A549 (cell line): ENCODE data around the gene BTG4. TPM values are rescaled to one million over a fixed set of nuclear protein-coding genes. Genes with fewer than 3 reads are reported as not detected.

Source experiments
- ATAC-seq, 2 experiments: fragments of 200-7000 bp in 1 of 2; fragments of >200 bp in 1 of 2; cut with Nextera tagmentation in 1 of 2; cut with Tn5 transposase in 1 of 2; 3 replicates each; pipeline versions ENCODE4 v1.8.0 to v1.9.1; 2018 to 2020; ENCODE audit warnings: mild to moderate bottlenecking in 1 of 2, moderate library complexity in 1 of 2
- CTCF ChIA-PET: fragments of 300-600 bp; sonication (Branson Sonifier 250); formaldehyde crosslinking; extraction: SDS; loops from one replicate; lab custom pipeline; 2021; ENCODE audit warnings: antibody characterized with exemption, inconsistent platforms; lab: Yijun Ruan, JAX
- POLR2A ChIA-PET: fragments of 350-600 bp; formaldehyde crosslinking; extraction: SDS; loops from one replicate; lab custom pipeline; 2021; ENCODE audit warnings: antibody characterized with exemption, inconsistent platforms; lab: Yijun Ruan, JAX
- DNase-seq, 2 experiments: peaks; one replicate each; pipeline versions ENCODE4 v3.0.0 to v3.0.0-alpha.2; 2011 to 2016; ENCODE audit warnings: low read depth in 1 of 2, low spot score in 1 of 2
- FAIRE-seq: peaks from 2 replicates; lab custom pipeline; 2011; peaks lifted over from hg19 to GRCh38; lab: Jason Lieb, UNC
- H3K27ac ChIP-seq, 2 experiments: fragments of >200 bp; sonication (Bioruptor Twin); formaldehyde crosslinking; 3 replicates each; pipeline ENCODE4 v1.5.1; 2016 to 2017
- H3K4me1 ChIP-seq: fragments of >200 bp; sonication (Bioruptor Twin); formaldehyde crosslinking; 3 replicates; pipeline ENCODE4 v1.6.1; 2016
- H3K4me2 ChIP-seq: fragments of >200 bp; sonication (Bioruptor Twin); formaldehyde crosslinking; 3 replicates; pipeline ENCODE4 v1.6.1; 2016
- H3K4me3 ChIP-seq: fragments of >200 bp; sonication (Bioruptor Twin); formaldehyde crosslinking; 3 replicates; pipeline ENCODE4 v1.5.1; 2016
- H3K9me3 ChIP-seq: fragments of >200 bp; sonication (Bioruptor Twin); formaldehyde crosslinking; 3 replicates; pipeline ENCODE4 v1.6.1; 2016
- BCL3 ChIP-seq: fragments of >200 bp; sonication (Bioruptor Twin); formaldehyde crosslinking; IDR thresholded peaks from 3 replicates; pipeline ENCODE4 v1.6.1; 2016
- CBX2 ChIP-seq: fragments of 200-600 bp; sonication (generic); IDR thresholded peaks from 2 replicates; pipeline ENCODE4 v1.6.1; 2016; ENCODE audit warnings: low read depth, mild to moderate bottlenecking, borderline replicate concordance
- CBX8 ChIP-seq: fragments of 200-600 bp; sonication (generic); IDR thresholded peaks from 2 replicates; pipeline ENCODE4 v1.6.1; 2016
- CTCF ChIP-seq: fragments of >200 bp; sonication (Bioruptor Twin); formaldehyde crosslinking; IDR thresholded peaks from 3 replicates; pipeline ENCODE4 v1.5.1; 2016
- FOSB ChIP-seq: fragments of 250-450 bp; sonication (Bioruptor Pico); IDR thresholded peaks from 2 replicates; pipeline ENCODE4 v1.5.0; 2020; ENCODE audit warnings: mild to moderate bottlenecking, moderate library complexity
- FOXS1 ChIP-seq: fragments of 250-450 bp; sonication (Bioruptor Pico); IDR thresholded peaks from 2 replicates; pipeline ENCODE4 v1.5.0; 2020; ENCODE audit warnings: mild to moderate bottlenecking, moderate library complexity
- HEYL ChIP-seq: fragments of 250-450 bp; sonication (Bioruptor Pico); IDR thresholded peaks from 2 replicates; pipeline ENCODE4 v1.8.0; 2021; ENCODE audit warnings: mild to moderate bottlenecking, moderate library complexity
- HOXA7 ChIP-seq: fragments of 250-450 bp; sonication (Bioruptor Pico); IDR thresholded peaks from 2 replicates; pipeline ENCODE4 v1.5.0; 2020; ENCODE audit warnings: mild to moderate bottlenecking, moderate library complexity
- HOXB13 ChIP-seq: fragments of 250-450 bp; sonication (Bioruptor Pico); IDR thresholded peaks from 2 replicates; pipeline ENCODE4 v1.5.0; 2020; ENCODE audit warnings: low read depth, mild to moderate bottlenecking, moderate library complexity
- HOXB5 ChIP-seq: fragments of 250-450 bp; sonication (Bioruptor Pico); IDR thresholded peaks from 2 replicates; pipeline ENCODE4 v1.5.0; 2020; ENCODE audit warnings: mild to moderate bottlenecking, moderate library complexity
- JUNB ChIP-seq: fragments of >200 bp; sonication (Bioruptor Twin); formaldehyde crosslinking; IDR thresholded peaks from 2 replicates; pipeline ENCODE4 v1.6.1; 2016
- KDM1A ChIP-seq: fragments of 200-600 bp; sonication (generic); IDR thresholded peaks from 2 replicates; pipeline ENCODE4 v1.6.1; 2016; ENCODE audit warnings: low read depth, mild to moderate bottlenecking
- KDM5A ChIP-seq: fragments of 200-600 bp; sonication (generic); IDR thresholded peaks from 2 replicates; pipeline ENCODE4 v1.6.1; 2016; ENCODE audit warnings: antibody characterized with exemption, mild to moderate bottlenecking
- MAFK ChIP-seq: fragments of 450-650 bp; IDR thresholded peaks from 2 replicates; pipeline ENCODE4 v1.6.1; 2014; ENCODE audit not compliant: partially characterized antibody
- NFE2L2 ChIP-seq: fragments of 150-350 bp; conservative IDR thresholded peaks from 2 replicates; pipeline ENCODE4 v1.6.1; 2014; ENCODE audit warnings: low read length
- NPAS2 ChIP-seq: fragments of 250-450 bp; sonication (Bioruptor Pico); IDR thresholded peaks from 2 replicates; pipeline ENCODE4 v1.8.0; 2022; ENCODE audit warnings: mild to moderate bottlenecking, moderate library complexity, borderline replicate concordance
- NR3C1 ChIP-seq: fragments of >200 bp; sonication (Bioruptor Twin); formaldehyde crosslinking; IDR thresholded peaks from 3 replicates; pipeline ENCODE4 v1.6.1; 2017
- REST ChIP-seq: fragments of 200-600 bp; sonication (generic); IDR thresholded peaks from 2 replicates; pipeline ENCODE4 v1.6.1; 2016; ENCODE audit warnings: antibody characterized with exemption, mild to moderate bottlenecking, moderate library complexity
- RNF2 ChIP-seq: fragments of 200-600 bp; sonication (generic); IDR thresholded peaks from 2 replicates; pipeline ENCODE4 v1.6.1; 2016; ENCODE audit warnings: low read depth, mild to moderate bottlenecking, antibody characterized with exemption, moderate library complexity, borderline replicate concordance
- SREBF2 ChIP-seq: fragments of 450-650 bp; IDR thresholded peaks from 2 replicates; pipeline ENCODE4 v1.6.1; 2014; ENCODE audit warnings: mild to moderate bottlenecking, moderate library complexity
- TP53 ChIP-seq: fragments of 250-450 bp; sonication (Bioruptor Pico); IDR thresholded peaks from 2 replicates; pipeline ENCODE4 v1.5.0; 2021; ENCODE audit warnings: mild to moderate bottlenecking, moderate library complexity
- ZC3H11A ChIP-seq: fragments of 450-650 bp; IDR thresholded peaks from 2 replicates; pipeline ENCODE4 v1.6.1; 2014; ENCODE audit warnings: antibody characterized with exemption, mild to moderate bottlenecking
- ZFP36 ChIP-seq: fragments of 450-650 bp; IDR thresholded peaks from 2 replicates; pipeline ENCODE4 v1.6.1; 2014; ENCODE audit warnings: borderline replicate concordance; ENCODE audit not compliant: partially characterized antibody
- whole genome bisulfite sequencing: methylation state at CpG from one replicate; pipeline ENCODE4 v1.1.6; 2017; ENCODE audit errors: missing lambda C conversion rate; 5-methylcytosine and 5-hydroxymethylcytosine counted together
- polyA plus RNA-seq, 4 experiments: library from polyadenylated mRNA; depleted of rRNA in 3 of 4; stranded (reverse); fragments of >200 nt; fragmentation: RNase III in 1 of 4; extraction: RNeasy Plus Mini Kit Qiagen cat#74134 plus additional on column Dnase treatment in 1 of 4; gene quantifications; 2 replicates in 3 of 4; 3 replicates in 1 of 4; pipeline ENCODE4 v1.2.3, GENCODE V29; 2011 to 2017
- TF ChIP-seq, protein P1 (sequence below): fragments of 250-450 bp; sonication (Bioruptor Pico); IDR thresholded peaks from 2 replicates; pipeline ENCODE4 v1.5.0; 2021; ENCODE audit warnings: mild to moderate bottlenecking, moderate library complexity, borderline replicate concordance
- TF ChIP-seq, protein P2 (sequence below): IDR thresholded peaks from 2 replicates; pipeline ENCODE4 v1.6.1; 2012
- TF ChIP-seq, protein P3 (sequence below): fragments of 150-350 bp; IDR thresholded peaks from 2 replicates; pipeline ENCODE4 v1.6.1; 2014; ENCODE audit warnings: low read depth, mild to moderate bottlenecking, low read length

The BTG4 gene
- polyA plus RNA-seq, 2 of the 4 experiments (the other 2 are of a cell fraction): 0.23 to 0.36 TPM

GRCh38 chr11:111494040-111494439, 18.1 kb downstream of the BTG4 start:
- DNase-seq (no peak), ATAC-seq (no peak), FAIRE-seq (no peak)
- Histone ChIP-seq H3K4me2 (no peak overlapping the region), H3K27ac (no peak overlapping the region), H3K4me3 (no peak overlapping the region), H3K9me3 (no peaks in the 10 kb centered on the region), H3K4me1 (no peaks in the 10 kb centered on the region)
- 44% methylated on average over 1 of the region's 1 CpG for WGBS
- CTCF ChIA-PET: interaction anchor here (1.6 kb wide), 1 partner anchor 15 kb away, joined by 5 read pairs; no protein-coding TSS in a partner anchor
- POLR2A ChIA-PET: no interaction called here
- no peak for TF ChIP-seq FOXS1 (CRISPR knock-in tag)
- no peak for TF ChIP-seq KDM1A
- TF ChIP-seq SREBF2: no peak
- no peak for TF ChIP-seq TP53 (CRISPR knock-in tag)
- no peak for TF ChIP-seq HOXA7 (CRISPR knock-in tag)
- no peak for TF ChIP-seq CBX8
- no peak for TF ChIP-seq HEYL (CRISPR knock-in tag)
- TF ChIP-seq FOSB (CRISPR knock-in tag): no peak
- TF ChIP-seq REST: no peak
- no peak for TF ChIP-seq HOXB5 (CRISPR knock-in tag)
- TF ChIP-seq ZFP36: no peak
- no peak for TF ChIP-seq HOXB13
- TF ChIP-seq, protein P1, sequence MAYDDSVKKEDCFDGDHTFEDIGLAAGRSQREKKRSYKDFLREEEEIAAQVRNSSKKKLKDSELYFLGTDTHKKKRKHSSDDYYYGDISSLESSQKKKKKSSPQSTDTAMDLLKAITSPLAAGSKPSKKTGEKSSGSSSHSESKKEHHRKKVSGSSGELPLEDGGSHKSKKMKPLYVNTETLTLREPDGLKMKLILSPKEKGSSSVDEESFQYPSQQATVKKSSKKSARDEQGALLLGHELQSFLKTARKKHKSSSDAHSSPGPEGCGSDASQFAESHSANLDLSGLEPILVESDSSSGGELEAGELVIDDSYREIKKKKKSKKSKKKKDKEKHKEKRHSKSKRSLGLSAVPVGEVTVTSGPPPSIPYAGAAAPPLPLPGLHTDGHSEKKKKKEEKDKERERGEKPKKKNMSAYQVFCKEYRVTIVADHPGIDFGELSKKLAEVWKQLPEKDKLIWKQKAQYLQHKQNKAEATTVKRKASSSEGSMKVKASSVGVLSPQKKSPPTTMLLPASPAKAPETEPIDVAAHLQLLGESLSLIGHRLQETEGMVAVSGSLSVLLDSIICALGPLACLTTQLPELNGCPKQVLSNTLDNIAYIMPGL (CRISPR knock-in tag): no peak
- no peak for TF ChIP-seq NPAS2
- TF ChIP-seq CBX2: no peak
- no peak for TF ChIP-seq NR3C1
- no peak for TF ChIP-seq CTCF

GRCh38 chr11:111490496-111490895, 21.7 kb downstream of the BTG4 start:
- 58% methylated on average over 1 of the region's 1 CpG for WGBS
- ChIA-PET CTCF (no interaction called here), POLR2A (no interaction called here)
- Histone ChIP-seq H3K4me3 (no peak overlapping the region), H3K27ac (no peak overlapping the region), H3K4me2 (no peak overlapping the region), H3K9me3 (no peaks in the 10 kb centered on the region), H3K4me1 (no peaks in the 10 kb centered on the region)
- DNase-seq (no peak), ATAC-seq (no peak), FAIRE-seq (no peak)
- TF ChIP-seq JUNB (no peak), HEYL (CRISPR knock-in tag) (no peak), ZFP36 (no peak), ZC3H11A (no peak), KDM5A (no peak), BCL3 (no peak), RNF2 (no peak), HOXB13 (no peak), MAFK (no peak), NFE2L2 (no peak)
- TF ChIP-seq, protein P2, sequence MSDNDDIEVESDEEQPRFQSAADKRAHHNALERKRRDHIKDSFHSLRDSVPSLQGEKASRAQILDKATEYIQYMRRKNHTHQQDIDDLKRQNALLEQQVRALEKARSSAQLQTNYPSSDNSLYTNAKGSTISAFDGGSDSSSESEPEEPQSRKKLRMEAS: no peak
- TF ChIP-seq, protein P3, sequence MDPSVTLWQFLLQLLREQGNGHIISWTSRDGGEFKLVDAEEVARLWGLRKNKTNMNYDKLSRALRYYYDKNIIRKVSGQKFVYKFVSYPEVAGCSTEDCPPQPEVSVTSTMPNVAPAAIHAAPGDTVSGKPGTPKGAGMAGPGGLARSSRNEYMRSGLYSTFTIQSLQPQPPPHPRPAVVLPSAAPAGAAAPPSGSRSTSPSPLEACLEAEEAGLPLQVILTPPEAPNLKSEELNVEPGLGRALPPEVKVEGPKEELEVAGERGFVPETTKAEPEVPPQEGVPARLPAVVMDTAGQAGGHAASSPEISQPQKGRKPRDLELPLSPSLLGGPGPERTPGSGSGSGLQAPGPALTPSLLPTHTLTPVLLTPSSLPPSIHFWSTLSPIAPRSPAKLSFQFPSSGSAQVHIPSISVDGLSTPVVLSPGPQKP: no peak
